Measurements from ENCODE around the gene SLCO1A2. TPM values are rescaled to one million over a fixed set of nuclear protein-coding genes. Genes with fewer than 3 reads are reported as not detected.

Gene SLCO1A2
- total and polyA plus RNA-seq, 9 donors: 0.11 to 0.35 (median 0.26) TPM; not detected in 5

DNA sequence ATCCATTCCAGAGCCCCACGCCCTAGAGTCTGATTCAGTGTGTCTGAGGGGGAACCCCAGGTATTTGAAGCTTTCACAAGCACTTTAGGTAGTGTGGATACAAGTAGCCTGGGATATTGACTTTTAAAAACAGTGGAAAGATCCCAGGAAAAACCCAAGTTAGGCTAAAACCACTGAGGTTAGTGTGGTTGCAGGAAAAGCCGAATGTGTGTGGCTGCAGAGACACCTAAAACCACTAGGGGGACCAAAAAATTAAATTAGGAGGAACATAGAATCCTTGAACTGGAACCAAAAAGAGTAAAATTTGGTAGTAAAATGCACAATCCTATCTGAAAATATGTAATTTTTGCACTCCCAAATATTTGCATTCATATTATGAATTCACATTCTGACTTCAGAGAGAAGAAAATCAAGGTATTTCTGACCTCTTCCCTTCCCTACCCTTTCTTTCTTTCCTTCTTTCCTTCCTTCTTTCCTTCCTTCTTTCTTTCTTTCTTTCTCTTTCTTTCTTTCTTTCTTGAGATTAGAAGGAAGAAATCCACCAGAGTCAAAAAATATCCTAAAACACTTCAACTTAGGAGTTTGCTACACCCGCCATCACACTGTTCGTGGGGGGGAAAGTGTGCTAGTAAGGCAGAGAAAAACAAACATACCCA, 37.8 kb downstream of the SLCO1A2 start:
- Histone ChIP-seq H3K9me3 (no peaks in the 10 kb centered on the region), H3K4me1 (ENCODE audit: insufficient read depth) (no peaks in the 10 kb centered on the region), H3K36me3 (no peaks in the 10 kb centered on the region), H3K27me3 (no peaks in the 10 kb centered on the region), H3K4me3 (no peak overlapping the region), H3K27ac (no peak overlapping the region)
- intact Hi-C loops (cut with DNase I): no loop called here
- WGBS, 3 donors: 60 to 65% (median 60%) methylated on average over 4 of the region's 4 CpGs
- no peak for TF ChIP-seq EP300 (IDR thresholded peaks at IDR 0.05)
- TF ChIP-seq, protein P1, sequence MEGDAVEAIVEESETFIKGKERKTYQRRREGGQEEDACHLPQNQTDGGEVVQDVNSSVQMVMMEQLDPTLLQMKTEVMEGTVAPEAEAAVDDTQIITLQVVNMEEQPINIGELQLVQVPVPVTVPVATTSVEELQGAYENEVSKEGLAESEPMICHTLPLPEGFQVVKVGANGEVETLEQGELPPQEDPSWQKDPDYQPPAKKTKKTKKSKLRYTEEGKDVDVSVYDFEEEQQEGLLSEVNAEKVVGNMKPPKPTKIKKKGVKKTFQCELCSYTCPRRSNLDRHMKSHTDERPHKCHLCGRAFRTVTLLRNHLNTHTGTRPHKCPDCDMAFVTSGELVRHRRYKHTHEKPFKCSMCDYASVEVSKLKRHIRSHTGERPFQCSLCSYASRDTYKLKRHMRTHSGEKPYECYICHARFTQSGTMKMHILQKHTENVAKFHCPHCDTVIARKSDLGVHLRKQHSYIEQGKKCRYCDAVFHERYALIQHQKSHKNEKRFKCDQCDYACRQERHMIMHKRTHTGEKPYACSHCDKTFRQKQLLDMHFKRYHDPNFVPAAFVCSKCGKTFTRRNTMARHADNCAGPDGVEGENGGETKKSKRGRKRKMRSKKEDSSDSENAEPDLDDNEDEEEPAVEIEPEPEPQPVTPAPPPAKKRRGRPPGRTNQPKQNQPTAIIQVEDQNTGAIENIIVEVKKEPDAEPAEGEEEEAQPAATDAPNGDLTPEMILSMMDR (IDR thresholded peaks at IDR 0.05): no peak
- TF ChIP-seq POLR2A (IDR thresholded peaks at IDR 0.05): no peak
- no peak for DNase-seq

DNA sequence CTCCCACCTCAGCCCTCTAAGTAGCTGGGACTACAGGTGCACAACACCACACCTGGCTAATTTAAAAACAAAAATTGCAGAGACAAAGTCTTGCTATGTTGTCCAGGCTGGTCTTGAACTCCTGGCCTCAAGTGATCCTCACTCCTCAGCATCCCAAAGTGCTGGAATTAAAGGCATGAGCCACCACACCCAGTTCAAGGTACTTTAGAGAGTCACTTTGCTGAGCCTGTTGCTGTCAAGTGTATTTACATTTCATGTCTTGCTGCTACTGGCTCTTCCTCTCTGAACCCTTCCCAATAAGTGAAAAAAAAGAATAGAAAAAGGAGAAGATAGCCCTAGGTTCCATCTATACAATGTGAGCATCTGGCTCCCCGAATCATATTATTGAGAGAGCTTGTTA, 38.4 kb downstream of the SLCO1A2 start:
- intact Hi-C loops (cut with DNase I): no loop called here
- no peak overlapping the region for H3K4me3 ChIP-seq
- no peaks in the 10 kb centered on the region for H3K27me3 ChIP-seq
- no peaks in the 10 kb centered on the region for H3K4me1 ChIP-seq (ENCODE audit: insufficient read depth)
- no peaks in the 10 kb centered on the region for H3K9me3 ChIP-seq
- DNase-seq: no peak
- TF ChIP-seq EP300 (IDR thresholded peaks at IDR 0.05) (no peak), POLR2A (IDR thresholded peaks at IDR 0.05) (no peak)
- TF ChIP-seq, protein P1 (IDR thresholded peaks at IDR 0.05): no peak
- 71 to 83% (median 80%) methylated on average over 1 of the region's 1 CpG for WGBS, 3 donors
- no peaks in the 10 kb centered on the region for H3K36me3 ChIP-seq
- no peak overlapping the region for H3K27ac ChIP-seq

DNA sequence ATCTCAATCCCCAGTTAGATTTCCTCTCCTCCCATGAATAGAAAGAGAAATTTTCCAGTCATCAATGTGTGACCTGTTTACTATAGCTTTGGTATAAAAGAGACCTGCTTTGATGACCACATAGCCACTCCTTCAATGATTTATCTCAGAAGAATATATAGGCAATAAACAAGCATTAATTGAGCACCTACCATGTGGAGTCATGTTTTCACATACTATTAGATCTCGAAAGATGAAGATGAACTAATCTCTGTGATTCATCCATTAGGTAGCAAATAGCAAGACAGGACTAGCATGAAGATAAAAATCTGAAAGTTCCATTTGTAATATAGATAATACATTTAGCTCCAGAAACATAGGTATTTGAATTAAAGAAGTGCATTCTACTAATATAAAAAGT, 40.5 kb downstream of the SLCO1A2 start:
- H3K9me3 ChIP-seq: no peaks in the 10 kb centered on the region
- TF ChIP-seq POLR2A (IDR thresholded peaks at IDR 0.05): no peak
- TF ChIP-seq EP300 (IDR thresholded peaks at IDR 0.05): no peak
- TF ChIP-seq, protein P1 (IDR thresholded peaks at IDR 0.05): no peak
- no peak for DNase-seq
- no peak overlapping the region for H3K4me3 ChIP-seq
- intact Hi-C loops (cut with DNase I): no loop called here
- H3K27ac ChIP-seq: no peak overlapping the region
- H3K27me3 ChIP-seq: no peaks in the 10 kb centered on the region
- no peaks in the 10 kb centered on the region for H3K36me3 ChIP-seq
- 72 to 79% (median 77%) methylated on average over 1 of the region's 1 CpG for WGBS, 3 donors
- H3K4me1 ChIP-seq (ENCODE audit: insufficient read depth): no peaks in the 10 kb centered on the region

DNA sequence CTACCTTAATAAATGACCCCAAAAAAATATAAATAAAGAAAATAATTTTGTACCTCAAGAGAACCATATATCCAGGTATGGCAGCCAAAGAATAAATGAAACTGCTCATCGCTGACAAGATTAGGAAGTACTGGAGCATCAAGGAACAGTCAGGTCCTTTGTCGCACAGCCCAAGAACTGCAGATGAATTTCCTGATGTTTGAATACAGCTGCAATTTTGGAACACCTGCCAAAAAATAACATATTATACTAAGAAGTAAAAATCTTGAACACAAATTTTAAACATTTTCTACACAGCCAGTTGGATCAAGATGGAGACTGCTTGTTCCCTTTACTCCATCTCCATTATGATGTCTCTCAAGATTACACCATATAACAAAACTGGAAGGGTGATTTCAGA, 42.6 kb downstream of the SLCO1A2 start:
- Histone ChIP-seq H3K9me3 (no peaks in the 10 kb centered on the region), H3K27ac (no peak overlapping the region), H3K4me1 (ENCODE audit: insufficient read depth) (no peaks in the 10 kb centered on the region), H3K4me3 (no peak overlapping the region), H3K36me3 (no peaks in the 10 kb centered on the region), H3K27me3 (no peaks in the 10 kb centered on the region)
- 91 to 95% (median 94%) methylated on average over 2 of the region's 2 CpGs for WGBS, 3 donors
- no peak for DNase-seq
- TF ChIP-seq, protein P1 (IDR thresholded peaks at IDR 0.05): no peak
- no peak for TF ChIP-seq POLR2A (IDR thresholded peaks at IDR 0.05)
- intact Hi-C loops (cut with DNase I): no loop called here

Measured in ovary (tissue), 9 donors.